Ascending aorta (tissue), 2 donors: ENCODE results near the gene XXYLT1. TPM values are rescaled to one million over a fixed set of nuclear protein-coding genes. Genes with fewer than 3 reads are reported as not detected.

Source experiments
- DNase-seq, 2 donors: peaks; one replicate each; pipeline ENCODE4 v3.0.0-alpha.2; 2019; ENCODE audit warnings: low spot score in 2 of 2
- H3K27ac ChIP-seq, 2 donors: fragments of 200-600 bp; sonication (generic); one replicate each; pipeline ENCODE4 v1.5.1; 2016 to 2017; ENCODE audit warnings: mild to moderate bottlenecking in 1 of 2
- H3K27me3 ChIP-seq: fragments of 200-600 bp; sonication (generic); one replicate; pipeline ENCODE4 v1.5.1; 2017
- H3K36me3 ChIP-seq, 2 donors: fragments of 200-600 bp; sonication (generic); one replicate each; pipeline ENCODE4 v1.5.1; 2016
- H3K4me1 ChIP-seq, 2 donors: fragments of 200-600 bp; sonication (generic); one replicate each; pipeline ENCODE4 v1.5.1; 2016 to 2017; ENCODE audit warnings: mild to moderate bottlenecking in 1 of 2
- H3K4me3 ChIP-seq, 2 donors: fragments of 200-600 bp; sonication (generic); one replicate each; pipeline ENCODE4 v1.5.1; 2016 to 2017; ENCODE audit warnings: mild to moderate bottlenecking in 1 of 2
- H3K9me3 ChIP-seq, 2 donors: fragments of 200-600 bp; sonication (generic); one replicate each; pipeline ENCODE4 v1.5.1; 2016
- intact Hi-C: fragments of 100-400 bp; cut with DNase I; formaldehyde crosslinking; loops from one replicate; pipeline ENCODE4 v1.15.1; 2023
- total RNA-seq: library from RNA; depleted of rRNA; stranded (reverse); fragments of >200 nt; gene quantifications from one replicate; pipeline ENCODE4 v1.1.0, GENCODE V29; 2016
- TF ChIP-seq, protein P1 (sequence below), 3 experiments: fragments of 200-600 bp in 2 of 3; fragments of 450-650 bp in 1 of 3; sonication (generic) in 2 of 3; IDR thresholded peaks; one replicate each; pipeline ENCODE4 v1.5.1; 2016 to 2019; ENCODE audit warnings: antibody characterized with exemption in 3 of 3, mild to moderate bottlenecking in 1 of 3, moderate library complexity in 1 of 3

The XXYLT1 gene
- total RNA-seq, 1 donor from 2014 or later = 41.0 TPM

DNA sequence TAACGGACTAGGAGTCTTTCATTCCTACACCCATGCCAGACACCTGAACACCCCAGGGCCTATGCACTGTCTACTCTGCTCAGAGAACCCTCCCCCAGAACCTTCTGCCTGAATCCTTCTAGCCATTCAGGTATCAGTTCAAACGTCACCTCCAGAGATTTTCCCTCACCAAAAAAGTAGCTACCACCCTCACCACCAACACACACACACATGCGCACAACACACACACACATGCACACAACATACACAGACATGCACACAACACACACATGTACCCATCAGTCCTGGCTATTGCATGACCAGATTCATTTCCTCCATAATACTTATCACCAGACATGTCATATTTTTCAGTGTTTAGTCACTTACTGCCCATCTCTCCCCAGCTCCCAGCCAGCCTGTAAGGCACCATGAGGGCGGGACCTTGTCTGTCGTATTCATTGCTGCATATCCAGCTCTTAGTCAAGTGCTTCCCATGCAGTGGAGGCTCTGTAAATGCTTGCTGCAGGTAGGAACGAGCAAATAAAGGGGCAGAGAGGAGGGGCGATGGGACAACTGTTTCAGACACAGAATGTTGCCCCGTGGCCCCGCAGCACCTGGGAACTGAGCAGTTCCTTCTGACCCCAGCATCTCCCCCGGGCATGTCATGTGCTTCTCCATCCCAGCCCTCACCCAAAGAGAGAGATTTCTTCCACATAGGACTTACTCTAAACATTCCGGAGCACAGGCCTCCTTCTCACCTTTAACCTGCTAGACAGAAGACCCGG is 29.2 kb downstream of the XXYLT1 start:
- Histone ChIP-seq H3K27me3 (no peaks in the 10 kb centered on the region), H3K4me1 (peaks cover 0 to 12% of the 10 kb centered on the region in 2 donors), H3K27ac (no peak overlapping the region), H3K36me3 (no peaks in the 10 kb centered on the region), H3K9me3 (no peaks in the 10 kb centered on the region), H3K4me3 (no peak overlapping the region)
- peak in 1 of 2 donors; percentile 40 for DNase-seq
- intact Hi-C loops = loop anchor here (2.0 kb wide), 1 partner anchor 17 kb away; no protein-coding TSS in a partner anchor
- TF ChIP-seq, protein P1, sequence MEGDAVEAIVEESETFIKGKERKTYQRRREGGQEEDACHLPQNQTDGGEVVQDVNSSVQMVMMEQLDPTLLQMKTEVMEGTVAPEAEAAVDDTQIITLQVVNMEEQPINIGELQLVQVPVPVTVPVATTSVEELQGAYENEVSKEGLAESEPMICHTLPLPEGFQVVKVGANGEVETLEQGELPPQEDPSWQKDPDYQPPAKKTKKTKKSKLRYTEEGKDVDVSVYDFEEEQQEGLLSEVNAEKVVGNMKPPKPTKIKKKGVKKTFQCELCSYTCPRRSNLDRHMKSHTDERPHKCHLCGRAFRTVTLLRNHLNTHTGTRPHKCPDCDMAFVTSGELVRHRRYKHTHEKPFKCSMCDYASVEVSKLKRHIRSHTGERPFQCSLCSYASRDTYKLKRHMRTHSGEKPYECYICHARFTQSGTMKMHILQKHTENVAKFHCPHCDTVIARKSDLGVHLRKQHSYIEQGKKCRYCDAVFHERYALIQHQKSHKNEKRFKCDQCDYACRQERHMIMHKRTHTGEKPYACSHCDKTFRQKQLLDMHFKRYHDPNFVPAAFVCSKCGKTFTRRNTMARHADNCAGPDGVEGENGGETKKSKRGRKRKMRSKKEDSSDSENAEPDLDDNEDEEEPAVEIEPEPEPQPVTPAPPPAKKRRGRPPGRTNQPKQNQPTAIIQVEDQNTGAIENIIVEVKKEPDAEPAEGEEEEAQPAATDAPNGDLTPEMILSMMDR (IDR thresholded peaks at IDR 0.05) = no peak

DNA sequence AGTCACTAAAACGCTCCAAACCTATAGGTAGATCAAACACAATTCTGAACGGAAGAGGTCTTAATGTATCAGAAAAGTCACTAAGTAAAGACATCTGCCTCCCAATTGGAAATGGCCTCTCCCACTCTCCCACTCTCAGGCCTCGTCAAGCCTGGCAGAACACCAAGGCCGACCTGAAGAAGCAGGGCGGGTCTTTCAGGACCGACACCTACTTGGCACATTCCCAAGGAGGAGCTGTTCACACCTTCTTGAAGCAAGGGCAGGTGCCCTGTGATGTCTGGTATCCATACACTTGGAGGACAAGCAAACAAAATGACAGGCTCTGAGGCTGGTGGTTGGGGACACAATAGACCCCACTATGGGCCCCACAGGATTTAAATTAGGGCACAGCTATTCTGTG is 30.0 kb downstream of the XXYLT1 start:
- TF ChIP-seq, protein P1 (IDR thresholded peaks at IDR 0.05) = no peak
- H3K36me3 ChIP-seq = no peaks in the 10 kb centered on the region
- peak overlapping the region; percentile 5 to 52 for H3K27ac ChIP-seq
- no peaks in the 10 kb centered on the region for H3K9me3 ChIP-seq
- peaks cover 0 to 12% of the 10 kb centered on the region in 2 donors for H3K4me1 ChIP-seq
- intact Hi-C loops = loop anchor here (1.0 to 2.0 kb wide), 2 partner anchors 16 to 18 kb away; no protein-coding TSS in a partner anchor
- no peak overlapping the region for H3K4me3 ChIP-seq
- no peaks in the 10 kb centered on the region for H3K27me3 ChIP-seq
- DNase-seq = peak in 1 of 2 donors; percentile 65

DNA sequence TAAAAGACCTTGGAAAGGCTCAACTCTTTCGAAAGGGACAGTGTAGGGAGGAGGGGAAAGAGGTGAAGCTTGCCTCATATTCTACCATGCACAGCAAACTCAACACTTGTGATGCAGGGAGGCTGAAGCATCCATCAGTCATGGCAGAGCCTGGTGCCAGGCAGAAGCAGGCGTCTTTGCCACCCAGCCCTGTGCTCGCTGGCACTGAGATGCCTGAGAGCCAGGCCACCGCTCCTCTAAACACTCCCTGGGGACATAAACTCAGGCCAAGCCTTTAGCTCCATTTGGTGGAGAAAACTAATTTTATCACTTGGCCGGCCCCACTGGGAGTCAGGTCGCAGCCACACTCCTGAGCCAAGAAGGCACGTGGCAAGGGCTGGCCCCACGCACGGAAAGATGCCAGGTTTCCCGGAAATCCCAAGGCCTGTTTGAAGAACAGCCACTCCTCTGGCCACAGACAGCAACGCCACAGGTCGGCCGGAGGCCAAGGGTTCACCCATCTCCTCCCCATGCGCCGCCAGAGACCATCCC is 30.7 kb downstream of the XXYLT1 start:
- Histone ChIP-seq H3K27ac (peak overlapping the region; percentile 5 to 52), H3K27me3 (no peaks in the 10 kb centered on the region), H3K9me3 (no peaks in the 10 kb centered on the region), H3K4me3 (no peak overlapping the region), H3K36me3 (no peaks in the 10 kb centered on the region), H3K4me1 (peaks cover 0 to 12% of the 10 kb centered on the region in 2 donors)
- TF ChIP-seq, protein P1 (IDR thresholded peaks at IDR 0.05) = no peak
- peak in 1 of 2 donors; percentile 88 for DNase-seq
- intact Hi-C loops = loop anchor here (1.0 to 2.0 kb wide), 2 partner anchors 15 to 19 kb away; no protein-coding TSS in a partner anchor

DNA sequence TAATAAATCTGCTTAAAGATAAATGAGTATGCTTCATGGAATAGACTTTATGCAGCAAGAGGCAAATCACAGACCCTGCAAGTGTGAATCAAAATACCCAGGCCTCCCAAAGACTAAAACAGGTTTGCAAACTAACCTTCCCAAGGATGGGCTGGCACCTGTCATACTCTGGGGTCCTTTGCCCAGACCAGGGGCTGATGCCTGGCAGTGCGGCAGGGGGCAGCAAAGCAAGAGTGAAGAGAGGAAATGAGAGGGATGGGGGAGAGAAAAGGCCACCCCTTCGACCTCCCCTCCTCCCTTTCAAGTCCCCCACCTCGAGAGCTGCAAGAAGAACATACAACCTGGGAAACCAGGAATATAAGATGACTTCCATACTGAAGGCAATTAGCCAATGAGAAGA is 31.8 kb downstream of the XXYLT1 start:
- no peaks in the 10 kb centered on the region for H3K27me3 ChIP-seq
- no peak for DNase-seq
- no peak overlapping the region for H3K27ac ChIP-seq

DNA sequence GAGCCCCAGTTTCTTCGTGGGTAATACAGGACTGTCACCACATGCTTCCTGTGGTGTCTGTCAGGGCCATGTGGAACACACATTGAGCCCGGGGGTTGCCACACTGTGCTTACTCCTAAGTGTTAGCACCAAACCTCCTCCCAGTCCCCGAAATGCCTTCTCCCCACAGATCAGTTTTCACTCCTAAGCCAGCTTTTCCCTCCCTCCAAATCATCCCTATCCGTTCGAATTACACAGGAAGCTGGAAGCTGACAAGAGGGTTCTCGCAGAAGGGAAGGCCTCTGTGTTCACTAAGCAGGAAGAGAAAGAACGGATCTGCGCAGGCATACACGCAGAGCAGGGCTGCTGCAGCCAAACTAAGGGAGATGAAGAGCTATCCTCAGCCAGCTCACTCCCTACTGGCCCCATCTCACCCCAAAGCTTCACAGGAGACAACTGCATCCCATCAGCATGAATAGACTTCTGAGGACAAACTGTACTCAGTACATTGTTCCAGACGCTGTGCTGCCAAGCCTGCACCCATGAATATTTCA is 32.3 kb downstream of the XXYLT1 start:
- peaks cover 0 to 12% of the 10 kb centered on the region in 2 donors for H3K4me1 ChIP-seq
- no peak overlapping the region for H3K27ac ChIP-seq
- no peaks in the 10 kb centered on the region for H3K9me3 ChIP-seq
- H3K4me3 ChIP-seq = no peak overlapping the region
- TF ChIP-seq, protein P1 (IDR thresholded peaks at IDR 0.05) = no peak
- H3K36me3 ChIP-seq = no peaks in the 10 kb centered on the region
- DNase-seq = no peak
- intact Hi-C loops = loop anchor here (5.0 kb wide), 1 partner anchor 86 kb away; no protein-coding TSS in a partner anchor
- H3K27me3 ChIP-seq = no peaks in the 10 kb centered on the region

More for the DNA sequence above, 31.8 kb downstream of the XXYLT1 start:
- TF ChIP-seq, protein P1 (IDR thresholded peaks at IDR 0.05) = no peak
- Histone ChIP-seq H3K4me1 (peaks cover 0 to 12% of the 10 kb centered on the region in 2 donors), H3K9me3 (no peaks in the 10 kb centered on the region), H3K36me3 (no peaks in the 10 kb centered on the region), H3K4me3 (no peak overlapping the region)
- intact Hi-C loops = loop anchor here (5.0 kb wide), 1 partner anchor 87 kb away; no protein-coding TSS in a partner anchor
